Measurements from ENCODE around the gene MARS1.

Gene MARS1

DNA sequence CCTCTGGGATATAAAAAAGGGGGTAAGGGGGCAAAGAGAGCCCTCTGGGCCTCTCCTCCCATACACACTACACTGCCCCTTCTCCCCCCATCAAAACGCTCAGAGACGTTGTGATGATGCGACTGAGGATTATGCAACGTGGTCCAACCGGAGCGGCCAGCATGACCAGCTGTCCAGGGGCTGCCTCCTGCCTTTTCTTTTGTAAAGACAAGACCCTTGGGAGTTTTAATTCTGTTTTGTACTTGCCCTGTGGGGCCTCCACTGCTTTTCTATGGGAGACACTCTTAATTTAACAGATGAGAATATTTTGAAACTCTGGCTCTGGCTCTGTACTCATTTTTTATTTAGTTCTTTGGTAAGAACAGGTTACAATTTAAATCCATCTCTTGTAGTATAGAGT lies 42.0 kb downstream of the MARS1 start:
- DNase-seq (ENCODE audit: low read depth): no peak
- H3K4me3 ChIP-seq (ENCODE audit: low read depth, low read length): no peak overlapping the region
- TF ChIP-seq, protein P1, sequence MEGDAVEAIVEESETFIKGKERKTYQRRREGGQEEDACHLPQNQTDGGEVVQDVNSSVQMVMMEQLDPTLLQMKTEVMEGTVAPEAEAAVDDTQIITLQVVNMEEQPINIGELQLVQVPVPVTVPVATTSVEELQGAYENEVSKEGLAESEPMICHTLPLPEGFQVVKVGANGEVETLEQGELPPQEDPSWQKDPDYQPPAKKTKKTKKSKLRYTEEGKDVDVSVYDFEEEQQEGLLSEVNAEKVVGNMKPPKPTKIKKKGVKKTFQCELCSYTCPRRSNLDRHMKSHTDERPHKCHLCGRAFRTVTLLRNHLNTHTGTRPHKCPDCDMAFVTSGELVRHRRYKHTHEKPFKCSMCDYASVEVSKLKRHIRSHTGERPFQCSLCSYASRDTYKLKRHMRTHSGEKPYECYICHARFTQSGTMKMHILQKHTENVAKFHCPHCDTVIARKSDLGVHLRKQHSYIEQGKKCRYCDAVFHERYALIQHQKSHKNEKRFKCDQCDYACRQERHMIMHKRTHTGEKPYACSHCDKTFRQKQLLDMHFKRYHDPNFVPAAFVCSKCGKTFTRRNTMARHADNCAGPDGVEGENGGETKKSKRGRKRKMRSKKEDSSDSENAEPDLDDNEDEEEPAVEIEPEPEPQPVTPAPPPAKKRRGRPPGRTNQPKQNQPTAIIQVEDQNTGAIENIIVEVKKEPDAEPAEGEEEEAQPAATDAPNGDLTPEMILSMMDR (IDR thresholded peaks at IDR 0.05; ENCODE audit: low read depth, low read length, missing control alignments): no peak

DNA sequence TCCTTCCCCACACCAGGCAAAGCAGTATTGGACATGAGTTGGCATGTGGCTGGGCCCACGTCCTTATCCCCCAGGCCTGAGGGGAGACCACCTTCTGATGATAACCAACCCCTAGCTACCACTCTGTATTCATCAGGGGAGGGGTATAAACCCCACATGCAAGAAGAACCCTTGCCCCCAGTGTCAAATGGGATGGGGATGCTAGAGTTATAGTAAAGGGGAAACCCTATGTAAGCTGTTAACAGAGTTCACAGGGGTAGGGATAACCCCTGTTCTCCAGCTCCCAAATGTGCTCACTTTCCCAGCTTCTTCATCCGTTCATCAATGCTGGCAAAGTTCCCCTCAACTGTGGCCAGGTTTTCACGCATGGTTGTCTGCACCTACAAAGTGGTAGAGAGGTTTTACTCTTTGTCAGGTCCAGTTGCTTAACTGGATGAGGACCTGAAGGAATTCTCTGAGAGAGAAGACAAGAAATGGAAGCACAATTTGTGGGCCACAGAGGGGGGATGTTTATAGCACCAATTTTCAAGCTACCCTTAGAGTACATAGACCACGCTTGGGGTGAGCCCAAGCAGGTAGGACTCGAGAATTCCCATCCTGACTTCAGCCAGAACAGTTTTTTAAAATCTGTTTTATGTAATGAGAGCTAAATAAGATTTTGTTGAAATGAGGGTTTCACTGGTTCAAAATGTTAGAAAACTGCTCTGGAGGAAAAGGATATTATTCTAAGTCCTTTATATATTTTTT lies 42.7 kb downstream of the MARS1 start:
- DNase-seq (ENCODE audit: low read depth): no peak
- H3K4me3 ChIP-seq (ENCODE audit: low read depth, low read length): no peak overlapping the region
- TF ChIP-seq, protein P1 (IDR thresholded peaks at IDR 0.05; ENCODE audit: low read depth, low read length, missing control alignments): no peak

DNA sequence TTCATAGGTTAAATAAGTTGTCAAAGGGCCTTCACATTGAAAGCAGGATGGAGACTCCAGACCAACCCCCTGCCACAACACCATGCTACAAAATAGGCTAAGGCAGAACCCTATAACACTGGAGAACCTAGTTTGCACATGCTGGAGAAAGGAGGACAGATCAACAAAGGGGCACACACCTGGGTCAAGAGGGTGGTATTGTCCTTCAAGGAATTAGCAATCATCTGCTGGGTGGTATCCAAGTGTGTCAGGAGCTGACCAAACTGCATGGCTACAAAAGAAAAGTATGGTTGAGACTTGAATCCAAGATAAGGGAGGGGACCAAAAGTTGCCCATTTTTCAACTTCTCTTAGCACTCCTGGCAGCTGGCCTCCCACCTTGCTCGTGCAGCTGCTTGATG lies 44.0 kb downstream of the MARS1 start:
- TF ChIP-seq, protein P1 (IDR thresholded peaks at IDR 0.05; ENCODE audit: low read depth, low read length, missing control alignments): no peak
- no peak for DNase-seq (ENCODE audit: low read depth)
- no peak overlapping the region for H3K4me3 ChIP-seq (ENCODE audit: low read depth, low read length)

DNA sequence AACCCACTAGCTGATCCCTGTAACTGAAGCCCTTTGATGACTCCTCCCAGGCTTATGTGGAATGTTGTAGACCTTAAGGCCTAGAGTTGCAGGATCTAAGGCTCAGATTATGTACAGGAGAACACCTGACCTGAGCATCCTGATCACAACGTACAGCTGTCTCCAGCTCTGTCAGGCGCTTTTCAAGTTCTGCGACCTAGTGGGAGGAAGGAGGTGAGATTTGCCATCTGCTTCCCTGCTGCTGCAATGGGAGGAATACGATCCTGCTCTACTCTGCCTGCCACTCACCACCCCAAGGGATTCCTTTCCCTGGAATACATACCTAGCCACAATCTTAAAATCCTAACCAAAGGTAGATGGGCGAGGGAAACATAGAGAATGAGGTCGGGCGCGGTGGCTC lies 45.2 kb downstream of the MARS1 start:
- DNase-seq (ENCODE audit: low read depth): no peak
- no peak overlapping the region for H3K4me3 ChIP-seq (ENCODE audit: low read depth, low read length)
- TF ChIP-seq, protein P1 (IDR thresholded peaks at IDR 0.05; ENCODE audit: low read depth, low read length, missing control alignments): no peak

DNA sequence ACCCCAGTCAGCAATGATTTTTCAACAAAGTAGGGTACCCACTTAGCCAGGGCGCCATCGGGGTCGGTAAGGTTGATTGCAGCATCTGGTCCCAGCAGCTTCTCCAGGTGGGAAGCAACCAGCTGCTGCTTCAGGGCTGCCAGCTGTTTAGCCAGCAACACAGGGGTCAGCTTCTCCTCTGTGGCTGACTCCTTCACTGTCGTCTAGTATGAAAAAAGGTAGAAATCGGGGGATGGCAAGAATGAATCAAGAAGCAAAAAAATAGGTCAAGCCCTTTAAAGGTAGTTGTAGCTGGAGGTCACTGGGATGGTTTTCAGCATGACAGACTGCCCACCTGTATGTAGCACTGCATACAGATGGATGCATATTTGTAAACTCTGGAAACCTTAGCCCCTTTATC lies 46.4 kb downstream of the MARS1 start:
- TF ChIP-seq, protein P1 (IDR thresholded peaks at IDR 0.05; ENCODE audit: low read depth, low read length, missing control alignments): no peak
- DNase-seq (ENCODE audit: low read depth): no peak
- no peak overlapping the region for H3K4me3 ChIP-seq (ENCODE audit: low read depth, low read length)

DNA sequence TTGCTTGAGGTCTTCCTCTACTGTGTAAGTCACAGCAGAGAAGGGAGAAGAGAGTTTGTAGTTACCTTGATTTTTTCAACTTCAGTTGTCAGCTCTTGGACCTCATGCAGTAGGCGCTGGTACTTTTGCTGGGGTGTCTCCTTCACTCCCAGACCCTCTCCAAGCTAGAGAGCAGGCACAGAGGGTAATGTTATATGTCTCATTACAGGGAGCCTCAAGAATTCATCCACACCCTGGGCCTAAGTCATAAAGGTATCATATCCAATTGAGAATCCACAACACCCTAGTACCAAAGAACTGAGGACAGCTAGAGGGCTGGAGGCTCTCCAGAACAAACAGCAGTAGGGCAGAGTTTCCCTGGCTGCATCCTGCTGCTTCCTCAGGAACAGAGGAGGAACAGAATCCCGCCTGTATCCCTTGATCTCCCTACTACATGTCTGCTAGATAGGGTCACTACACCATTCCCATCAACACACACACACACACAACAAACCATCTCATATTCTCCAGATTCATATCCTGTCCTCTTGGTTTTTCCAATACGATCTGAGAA lies 47.2 kb downstream of the MARS1 start:
- no peak for DNase-seq (ENCODE audit: low read depth)
- no peak overlapping the region for H3K4me3 ChIP-seq (ENCODE audit: low read depth, low read length)
- TF ChIP-seq, protein P1 (IDR thresholded peaks at IDR 0.05; ENCODE audit: low read depth, low read length, missing control alignments): no peak

Data from GM12864 (cell line).